ENCODE results near the gene USP5.
A peak's percentile ranks its signal among the peaks of the same experiment; 100 is the strongest.
"Not testable (repeated sequence)": the region's sequence is repeated elsewhere in the genome, so short reads cannot be mapped to it uniquely, and the experiment has no call there.

USP5 gene

DNA sequence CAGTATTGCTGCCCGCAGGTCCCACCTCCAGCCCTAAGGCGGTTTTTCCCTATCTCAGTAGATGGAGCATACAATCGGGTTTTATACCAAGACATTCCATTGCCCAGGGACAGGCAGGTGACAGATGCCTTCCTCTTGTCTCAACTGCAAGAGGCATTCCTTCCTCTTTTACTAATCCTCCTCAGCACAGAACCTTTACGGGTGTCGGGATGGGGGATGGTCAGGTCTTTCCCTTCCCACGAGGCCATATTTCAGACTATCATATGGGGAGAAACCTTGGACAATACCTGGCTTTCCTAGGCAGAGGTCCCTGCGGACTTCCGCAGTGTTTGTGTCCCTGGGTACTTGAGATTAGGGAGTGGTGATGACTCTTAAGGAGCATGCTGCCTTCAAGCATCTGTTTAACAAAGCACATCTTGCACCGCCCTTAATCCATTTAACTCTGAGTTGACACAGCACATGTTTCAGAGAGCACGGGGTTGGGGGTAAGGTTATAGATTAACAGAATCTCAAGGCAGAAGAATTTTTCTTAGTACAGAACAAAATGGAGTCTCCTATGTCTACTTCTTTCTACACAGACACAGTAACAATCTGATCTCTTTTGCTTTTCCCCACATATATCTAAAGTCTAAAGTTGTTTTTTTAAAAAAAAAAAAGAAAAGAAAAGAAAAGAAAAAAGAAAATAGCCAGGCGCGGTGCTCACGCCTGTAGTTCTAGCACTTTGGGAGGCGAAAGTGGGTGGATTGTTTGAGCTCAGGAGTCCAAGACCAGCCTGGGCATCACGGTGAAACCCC lies 34.5 kb downstream of the USP5 start:
- not testable (repeated sequence) for DNase-seq (ENCODE audit: low read depth in 3 of 3)

DNA sequence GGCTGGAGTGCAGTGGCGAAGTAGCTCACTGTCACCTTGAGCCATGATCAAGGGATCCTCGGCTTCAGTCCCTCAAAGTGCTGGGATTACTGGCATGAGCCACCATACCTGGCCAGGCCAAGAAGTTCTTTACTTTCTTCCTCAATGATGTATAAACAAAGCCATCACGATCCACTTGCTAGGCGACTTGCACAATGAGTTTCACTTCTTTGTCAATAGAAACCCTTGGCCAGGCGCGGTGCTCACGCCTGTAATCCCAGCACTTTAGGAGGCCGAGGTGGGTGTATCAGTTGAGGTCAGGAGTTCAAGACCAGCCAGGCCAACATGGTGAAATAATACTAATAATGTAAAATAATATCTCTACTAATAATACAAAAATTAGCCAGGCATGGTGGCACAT lies 35.5 kb downstream of the USP5 start:
- DNase-seq (ENCODE audit: low read depth in 3 of 3), result no peak

DNA sequence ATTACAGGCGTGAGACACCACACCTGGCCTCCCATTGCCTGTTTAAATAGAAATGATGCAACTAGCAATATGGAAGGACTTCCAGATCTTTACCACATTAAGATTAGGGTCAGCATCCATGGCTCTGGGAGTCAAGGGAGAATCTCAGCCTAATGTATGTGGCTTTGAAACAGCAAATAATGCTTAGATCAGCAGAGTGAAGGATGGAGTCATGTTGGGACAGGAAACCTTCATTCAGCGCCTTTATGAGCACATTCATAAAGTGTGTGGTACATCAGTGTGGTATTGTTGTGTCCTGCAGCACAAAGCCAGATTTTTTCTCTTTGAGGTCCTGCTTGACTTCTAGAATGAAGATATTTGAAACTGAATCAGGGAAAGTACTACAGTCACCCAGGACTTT lies 36.4 kb downstream of the USP5 start:
- DNase-seq (ENCODE audit: low read depth in 3 of 3), result no peak

DNA sequence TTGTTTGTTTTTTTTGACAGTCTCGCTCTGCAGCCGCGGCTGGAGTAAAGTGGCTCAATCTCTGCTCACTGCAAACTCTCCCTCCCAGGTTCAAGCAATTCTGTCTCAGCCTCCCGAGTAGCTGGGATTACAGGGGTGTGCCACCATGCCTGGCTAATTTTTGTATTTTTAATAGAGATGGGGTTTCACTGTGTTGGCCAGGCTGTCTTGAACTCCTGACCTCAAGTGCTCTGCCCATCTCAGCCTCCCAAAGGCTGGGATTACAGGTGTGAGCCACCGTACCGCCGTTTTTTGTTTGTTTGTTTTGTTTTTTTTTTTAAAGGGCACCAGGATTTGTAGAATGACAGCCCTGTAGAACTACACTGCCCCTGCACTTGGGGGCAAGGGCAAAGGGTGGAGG lies 36.8 kb downstream of the USP5 start:
- DNase-seq (ENCODE audit: low read depth in 3 of 3), result not testable (repeated sequence)

DNA sequence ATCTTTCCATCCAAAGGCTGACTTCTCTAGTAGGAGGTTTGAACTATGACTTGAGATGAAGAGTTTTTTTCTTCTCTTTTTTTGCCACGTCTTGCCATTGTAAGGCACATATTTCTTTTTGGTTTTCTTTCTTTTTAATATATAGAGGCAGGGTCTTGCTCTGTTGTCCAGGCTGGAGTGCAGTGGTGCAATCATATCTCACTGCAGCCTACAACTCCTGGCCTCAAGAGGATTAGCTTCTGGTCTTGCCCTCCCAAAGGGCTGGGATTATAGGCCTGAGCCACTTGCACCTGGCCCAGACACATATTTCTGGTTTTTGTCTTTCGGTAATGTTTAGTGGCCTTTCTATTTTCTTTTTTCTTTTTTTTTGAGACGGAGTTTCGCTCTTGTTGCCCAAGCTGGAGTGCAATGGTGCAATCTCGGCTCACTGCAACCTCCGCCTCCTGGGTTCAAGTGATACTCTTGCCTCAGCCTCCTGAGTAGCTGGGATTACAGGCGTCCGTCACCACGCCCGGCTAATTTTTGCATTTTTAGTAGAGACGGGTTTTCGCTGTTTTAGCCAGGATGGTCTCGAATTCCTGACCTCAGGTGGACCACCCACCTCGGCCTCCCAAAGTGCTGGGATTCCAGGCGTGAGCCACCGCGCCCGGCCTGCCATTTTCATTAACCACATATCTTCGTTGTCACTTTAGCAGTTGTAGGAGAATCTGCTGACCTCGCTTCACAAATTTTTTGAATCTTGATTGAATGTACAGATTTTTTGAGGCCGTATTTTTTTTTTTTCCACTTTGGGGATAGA lies 38.0 kb downstream of the USP5 start:
- not testable (repeated sequence) for DNase-seq (ENCODE audit: low read depth in 3 of 3)

DNA sequence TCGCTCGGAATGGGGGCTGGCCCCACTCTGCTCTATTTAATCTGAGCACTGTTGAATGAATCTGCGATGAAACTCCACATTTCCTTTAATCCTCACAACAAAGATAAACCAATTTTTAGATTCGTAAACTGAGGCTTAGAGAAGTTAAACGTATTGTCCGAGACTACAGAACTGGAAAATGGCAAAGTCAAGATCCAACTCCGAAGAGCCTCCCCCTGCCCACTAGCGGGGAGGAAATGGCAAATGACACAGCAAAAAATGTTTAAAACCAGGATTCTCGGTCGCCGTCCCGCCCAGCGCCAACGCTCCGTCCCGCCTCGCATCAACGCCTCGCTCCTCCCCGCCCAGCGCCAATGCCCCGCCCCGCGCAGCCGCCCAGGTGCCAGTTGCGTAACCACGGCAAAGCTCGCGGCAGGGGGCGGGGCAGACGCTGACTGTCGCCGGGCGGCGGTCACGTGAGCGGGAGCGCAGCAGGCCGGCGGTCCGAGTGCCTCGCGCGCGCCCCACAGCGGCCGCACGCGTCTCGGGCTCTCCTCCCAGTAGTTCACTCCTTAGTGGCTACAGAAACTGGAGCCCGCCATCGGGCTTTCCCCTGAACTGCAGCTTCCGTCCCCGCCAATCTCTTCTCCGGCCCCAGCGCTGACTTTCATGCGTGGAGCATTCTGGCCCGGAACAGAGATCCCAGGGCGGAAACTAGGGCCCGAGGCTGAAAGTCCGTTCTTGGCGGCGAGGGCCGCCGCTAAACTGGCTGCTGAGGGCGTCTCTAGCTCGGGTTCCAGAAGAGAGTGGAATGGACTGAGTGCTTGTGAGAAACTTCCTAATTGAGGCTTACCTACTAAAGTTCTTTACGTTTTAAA lies 39.1 kb downstream of the USP5 start:
- DNase-seq (ENCODE audit: low read depth in 3 of 3), result peak; percentile 96 to 99 (median 99)

DNA sequence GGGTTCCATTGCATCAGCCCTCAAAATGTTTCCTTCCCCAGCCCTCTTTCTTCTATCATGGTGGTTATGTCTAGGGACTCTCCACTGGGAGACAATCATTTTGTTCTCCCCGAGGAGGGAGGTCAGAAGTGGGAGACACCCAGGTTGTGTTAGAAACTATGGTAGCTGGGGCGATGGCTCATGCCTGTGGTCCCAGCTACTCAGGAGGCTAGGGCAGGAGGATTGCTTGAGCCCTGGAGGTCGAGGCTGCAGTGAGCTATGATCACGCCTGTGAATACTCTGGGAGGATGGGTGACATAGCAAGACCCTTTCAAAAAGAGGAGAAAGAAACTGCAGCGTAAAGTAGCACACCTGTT lies 39.7 kb downstream of the USP5 start:
- DNase-seq (ENCODE audit: low read depth in 3 of 3), result no peak

DNA sequence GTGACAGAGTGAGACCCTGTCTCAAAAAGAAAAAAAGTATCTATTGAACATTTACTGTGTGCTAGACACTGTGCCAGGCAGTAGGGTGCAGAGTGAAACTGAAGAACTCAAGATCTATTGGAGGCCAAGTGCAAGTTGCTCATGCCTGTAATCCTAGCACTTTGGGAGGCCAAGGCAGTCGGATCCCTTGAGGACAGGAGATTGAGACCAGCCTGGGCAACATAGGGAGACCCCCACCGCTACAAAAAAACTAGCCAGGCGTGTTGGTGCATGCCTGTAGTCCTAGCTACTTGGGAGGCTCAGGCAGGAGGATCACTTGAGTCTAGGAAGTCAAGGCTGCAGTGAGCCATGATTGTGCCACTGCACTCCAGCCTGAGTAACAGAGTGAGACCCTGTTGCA lies 40.7 kb downstream of the USP5 start:
- not testable (repeated sequence) for DNase-seq (ENCODE audit: low read depth in 3 of 3)

DNA sequence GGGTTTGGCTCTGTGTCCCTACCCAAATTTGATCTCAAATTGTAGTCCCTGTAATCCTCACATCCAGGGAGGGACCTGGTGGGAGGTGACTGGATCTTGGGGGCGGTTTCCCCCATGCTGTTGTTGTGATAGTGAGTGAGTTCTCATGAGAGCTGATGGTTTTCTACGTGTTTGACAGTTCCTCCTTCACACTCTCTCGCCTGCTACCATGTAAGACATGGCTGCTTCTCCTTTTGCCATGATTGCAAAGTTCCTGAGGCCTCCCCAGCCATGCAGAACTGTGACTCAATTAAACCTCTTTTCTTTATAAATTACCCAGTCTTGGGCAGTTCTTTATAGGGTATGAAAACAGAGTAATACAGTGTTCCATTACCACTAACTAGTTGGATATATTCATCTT lies 42.4 kb downstream of the USP5 start:
- DNase-seq (ENCODE audit: low read depth in 3 of 3), result no peak

DNA sequence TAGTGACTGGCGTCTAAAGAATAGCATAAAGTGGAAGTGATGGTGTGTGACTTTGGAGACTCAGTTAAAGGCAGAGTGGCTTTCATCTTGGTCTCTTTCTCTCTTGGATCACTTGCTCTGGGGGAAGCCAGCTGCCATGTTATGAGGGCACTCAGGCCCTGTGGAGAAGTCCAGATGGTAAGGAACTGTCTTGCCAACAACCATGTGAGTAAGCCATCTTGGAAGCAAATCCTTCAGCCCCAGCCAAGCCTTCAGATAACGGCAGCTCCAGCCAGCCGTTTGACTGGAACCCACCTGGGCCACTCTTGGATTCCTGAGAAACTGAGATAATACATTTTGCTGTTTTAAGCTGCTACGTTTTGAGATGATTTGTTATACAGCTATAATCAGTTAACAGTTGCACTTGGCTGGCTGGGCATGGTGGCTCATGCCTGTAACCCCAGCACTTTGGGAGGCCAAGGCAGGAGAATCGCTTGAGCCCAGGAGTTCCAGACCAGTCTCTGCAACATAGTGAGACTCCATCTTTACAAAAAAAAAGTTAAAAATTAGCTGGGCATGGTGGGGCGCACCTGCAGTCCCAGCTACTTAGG lies 45.0 kb downstream of the USP5 start:
- no peak for DNase-seq (ENCODE audit: low read depth in 3 of 3)

DNA sequence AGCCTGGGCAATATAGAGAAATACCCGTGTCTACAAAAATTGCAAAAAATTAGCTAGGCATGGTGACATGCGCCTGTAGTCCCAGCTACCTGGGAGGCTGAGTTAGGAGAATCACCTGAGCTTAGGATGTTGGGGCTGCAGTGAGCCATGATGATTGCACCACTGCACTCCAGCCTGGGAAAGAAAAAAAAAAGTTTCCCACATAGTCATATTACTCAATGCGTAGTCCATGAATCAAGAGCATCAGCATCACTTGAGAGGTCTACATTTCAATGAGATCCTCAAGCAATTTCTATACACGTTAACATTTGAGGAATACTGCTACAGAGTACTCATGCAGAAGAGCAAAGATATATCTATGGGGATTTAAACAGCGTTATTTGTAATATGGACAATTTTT lies 47.5 kb downstream of the USP5 start:
- DNase-seq (ENCODE audit: low read depth in 3 of 3), result no peak

DNA sequence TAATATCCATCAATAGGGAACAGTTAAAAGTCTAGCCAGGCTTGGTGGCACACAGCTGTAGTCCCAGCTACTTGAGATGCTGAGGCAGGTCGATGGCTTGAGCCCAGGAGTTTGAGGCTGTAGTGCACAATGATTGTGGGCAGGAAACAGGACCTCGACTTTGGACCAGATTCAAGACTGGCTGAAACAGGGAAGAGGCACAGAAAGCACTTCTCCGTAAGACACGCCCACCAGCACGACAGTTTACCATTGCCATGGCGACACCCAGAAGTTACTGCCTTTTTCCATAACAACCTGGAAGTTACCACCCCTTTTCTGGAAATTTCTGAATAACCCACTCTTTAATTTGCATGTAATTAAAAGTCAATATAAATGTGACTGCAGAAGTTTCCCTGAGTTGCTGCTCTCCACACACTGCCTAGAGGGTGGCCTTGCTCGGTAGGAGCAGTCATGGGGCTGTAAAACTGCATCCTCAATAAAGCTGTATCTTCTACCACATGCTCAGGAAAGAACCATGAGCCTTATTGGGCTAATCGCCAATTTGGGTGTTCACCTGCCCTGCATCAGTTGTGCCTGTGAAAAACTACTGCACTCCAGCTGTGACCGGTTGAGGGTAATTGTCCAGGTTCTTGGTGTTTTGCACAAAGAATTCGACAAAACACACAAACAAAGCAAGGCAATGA lies 48.0 kb downstream of the USP5 start:
- DNase-seq (ENCODE audit: low read depth in 3 of 3), result no peak

DNA sequence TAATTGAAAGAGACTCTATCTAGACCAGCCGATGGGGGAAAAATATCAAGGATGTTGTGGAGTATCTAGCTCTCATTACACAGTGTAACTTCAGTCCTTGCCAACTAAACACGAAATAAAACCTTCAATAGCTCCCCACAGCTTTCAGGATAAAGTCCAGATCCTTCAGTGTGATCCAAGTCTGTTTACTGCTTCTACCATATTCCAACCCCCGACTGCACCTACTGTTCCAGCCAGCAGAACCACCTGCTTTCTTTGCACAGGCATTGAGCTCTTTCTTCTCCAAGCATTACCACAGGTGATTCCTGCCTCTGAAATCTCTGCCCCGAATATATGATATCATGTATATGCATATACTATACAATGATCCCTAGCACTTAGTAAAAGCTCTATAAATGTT lies 50.5 kb downstream of the USP5 start:
- no peak for DNase-seq (ENCODE audit: low read depth in 3 of 3)

DNA sequence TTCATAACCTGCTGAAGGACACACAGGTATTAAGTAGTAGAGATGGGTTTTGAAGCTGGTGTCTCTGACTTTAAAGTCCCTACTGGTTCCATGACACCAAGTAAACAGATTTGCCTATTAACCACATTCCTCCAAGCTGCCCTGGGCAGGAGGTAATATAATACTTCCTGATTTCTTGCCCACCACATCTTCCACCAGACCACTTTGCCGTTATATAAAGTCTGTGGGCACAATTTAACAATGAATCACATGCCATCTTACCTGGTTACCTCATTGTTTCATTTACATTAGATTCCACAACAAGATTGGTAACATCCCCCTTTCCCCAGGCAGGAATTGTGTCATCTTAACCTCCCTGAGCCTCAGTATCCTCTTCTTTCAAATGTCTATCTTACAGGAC lies 51.8 kb downstream of the USP5 start:
- DNase-seq (ENCODE audit: low read depth in 3 of 3), result no peak

DNA sequence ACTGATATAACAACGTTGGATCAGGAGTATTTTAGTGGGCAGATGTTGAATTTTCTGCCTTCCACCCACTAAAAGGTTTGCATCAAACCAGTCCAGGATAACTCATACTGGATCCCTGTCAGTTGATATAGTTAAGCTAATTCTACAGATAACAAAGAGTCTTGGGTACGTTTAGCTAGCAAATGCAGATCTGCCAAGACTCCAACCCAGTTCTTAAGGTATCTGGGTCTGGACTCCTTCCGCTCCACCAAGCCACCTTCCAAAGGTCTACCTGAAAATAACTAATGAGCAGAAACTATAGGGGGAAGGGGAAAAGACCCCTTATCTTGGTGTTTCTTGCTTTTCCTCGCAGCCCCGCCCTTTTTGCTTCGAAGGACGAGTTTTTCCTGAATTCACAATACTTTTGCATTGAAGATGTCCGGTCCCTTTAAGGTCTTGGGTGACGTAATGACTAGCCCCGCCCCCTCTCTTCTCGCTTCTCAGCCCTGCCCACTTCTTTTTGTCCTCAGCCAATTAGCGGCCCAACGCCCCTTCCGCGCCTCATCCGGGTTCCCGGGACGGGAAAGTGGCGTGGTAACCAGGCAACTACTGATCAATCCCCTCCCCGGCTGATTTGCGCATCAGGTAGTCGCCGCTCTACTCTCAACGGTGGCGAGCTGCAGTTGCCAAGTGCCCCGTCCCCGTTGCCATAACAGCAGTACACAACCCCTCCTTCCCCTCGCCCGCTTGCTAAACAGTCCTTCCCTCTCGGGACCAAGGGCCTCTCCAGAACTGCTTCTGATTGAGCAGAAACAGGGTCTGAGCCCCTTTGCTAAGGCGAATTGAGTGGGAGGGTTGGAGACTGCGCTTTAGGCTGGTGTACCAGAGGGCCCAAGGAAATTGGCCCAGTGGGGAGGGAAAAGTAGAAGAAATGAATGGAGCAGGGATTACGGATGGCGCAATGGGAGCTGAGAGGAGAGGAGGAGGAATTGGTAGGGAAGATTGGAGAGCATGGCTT lies 52.6 kb downstream of the USP5 start, which contains the start of gene LRRC23:
LRRC23 (plus strand) TSS at position 543 of the 997 bp plus-strand sequence. CDS start 812 bp downstream, outside the sequence.
- DNase-seq (ENCODE audit: low read depth in 3 of 3), result peak; percentile 97 to 98 (median 98)

DNA sequence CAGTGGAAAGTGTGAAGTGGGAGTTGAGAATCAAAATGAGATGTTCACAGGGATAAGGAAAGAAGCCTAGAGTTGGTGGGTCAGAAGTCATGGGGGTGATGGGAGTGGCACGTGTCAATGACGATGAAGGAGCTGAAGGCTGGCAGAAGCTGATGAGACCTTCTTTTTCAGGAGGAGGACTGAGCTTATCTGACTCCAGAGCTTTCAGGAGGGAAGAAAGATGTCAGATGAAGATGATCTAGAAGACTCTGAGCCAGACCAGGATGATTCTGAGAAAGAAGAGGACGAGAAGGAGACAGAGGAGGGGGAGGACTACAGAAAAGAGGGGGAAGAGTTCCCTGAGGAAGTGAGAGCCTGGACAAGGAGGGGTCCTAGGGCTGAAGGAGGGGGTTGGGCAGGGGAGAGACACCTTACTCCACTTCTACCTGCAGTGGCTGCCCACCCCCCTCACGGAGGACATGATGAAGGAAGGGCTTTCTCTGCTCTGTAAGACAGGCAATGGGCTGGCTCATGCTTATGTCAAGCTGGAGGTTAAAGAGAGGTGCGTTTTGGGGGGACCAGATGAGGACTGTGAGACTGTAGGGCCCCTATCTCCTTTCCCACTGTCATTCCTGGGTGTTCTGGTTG lies 53.6 kb downstream of the USP5 start:
- no peak for DNase-seq (ENCODE audit: low read depth in 3 of 3)

DNA sequence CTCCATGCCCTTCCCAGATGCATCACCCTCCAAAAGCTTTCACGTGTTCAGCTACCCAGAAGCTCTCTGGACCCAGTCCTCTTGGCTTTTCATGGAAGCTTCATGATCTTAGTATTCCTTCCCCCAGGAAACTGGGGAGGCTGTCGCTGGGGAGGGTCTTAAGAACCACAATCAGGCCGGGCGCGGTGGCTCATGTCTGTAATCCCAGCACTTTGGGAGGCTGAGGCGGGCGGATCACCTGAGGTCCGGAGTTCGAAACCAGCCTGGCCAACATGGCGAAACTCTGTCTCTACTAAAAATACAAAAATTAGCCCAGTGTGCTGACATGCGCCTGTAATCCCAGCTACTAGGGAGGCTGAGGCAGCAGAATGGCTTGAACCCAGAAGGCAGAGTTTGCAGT lies 56.2 kb downstream of the USP5 start:
- not testable (repeated sequence) for DNase-seq (ENCODE audit: low read depth in 3 of 3)

DNA sequence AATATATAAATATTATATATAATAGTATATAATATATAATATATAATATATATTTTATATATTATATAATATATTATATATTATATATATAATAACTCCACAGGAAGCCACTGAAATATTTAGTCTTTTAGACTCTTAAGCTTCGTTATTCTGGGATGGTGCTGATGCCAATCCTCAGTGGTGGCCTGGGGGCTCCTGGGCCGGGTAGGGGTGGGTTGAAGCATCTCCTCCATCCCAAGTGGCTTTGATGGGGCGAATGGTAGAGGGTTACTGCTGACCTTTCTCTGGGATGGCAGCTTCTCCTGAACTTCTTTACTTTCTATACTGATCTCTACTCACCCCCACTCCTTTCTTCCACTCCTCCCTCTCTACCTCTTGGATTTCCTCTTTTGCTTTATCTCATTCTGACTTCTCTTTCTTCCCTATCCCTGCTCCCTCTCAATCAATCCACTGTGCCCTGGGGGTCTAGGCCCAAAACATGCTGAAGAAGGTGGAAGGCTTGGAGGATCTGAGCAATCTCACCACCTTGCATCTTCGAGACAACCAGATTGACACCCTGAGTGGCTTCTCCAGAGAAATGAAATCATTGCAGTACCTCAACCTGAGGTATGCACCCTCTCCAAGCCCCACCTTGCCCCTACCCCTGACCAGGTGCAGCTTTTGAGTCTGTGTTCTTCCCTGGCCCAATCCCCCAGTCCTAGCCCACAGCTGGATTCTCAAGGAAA lies 57.6 kb downstream of the USP5 start:
- no peak for DNase-seq (ENCODE audit: low read depth in 3 of 3)

Measured in stimulated activated CD4-positive, alpha-beta T cell treated with anti-CD3 and anti-CD28 coated beads, TNF-alpha, amount 100 ng/mL, for 48 hours (primary cell).